Activated CD8-positive, alpha-beta T cell treated with anti-CD3 and anti-CD28 coated beads for 36 hours (primary cell): ENCODE results near the gene FNIP2. TPM values are rescaled to one million over a fixed set of nuclear protein-coding genes. Genes with fewer than 3 reads are reported as not detected.
"Not testable (repeated sequence)": the region's sequence is repeated elsewhere in the genome, so short reads cannot be mapped to it uniquely, and the experiment has no call there.

Experiments used
- ATAC-seq: fragments of 200-7000 bp; cut with Tn5 transposase; one replicate; pipeline ENCODE4 v1.10.0; 2021; ENCODE audit warnings: mild to moderate bottlenecking, moderate library complexity
- CTCF ChIA-PET: fragments of 350-600 bp; sonication (Branson Sonifier 250); formaldehyde crosslinking; loops from one replicate; lab custom pipeline; 2021; ENCODE audit warnings: antibody characterized with exemption; lab: Charles Lee
- POLR2A ChIA-PET: fragments of 350-600 bp; sonication (Branson Sonifier 250); formaldehyde crosslinking; loops from one replicate; lab custom pipeline; 2021; ENCODE audit warnings: antibody characterized with exemption; lab: Charles Lee
- DNase-seq: peaks from one replicate; pipeline ENCODE4 v3.0.0-alpha.2; 2020
- H3K27ac Mint-ChIP-seq: one replicate; pipeline ENCODE4 v1.8.0; 2021; ENCODE audit warnings: mild to moderate bottlenecking, mixed read lengths
- H3K27me3 Mint-ChIP-seq: one replicate; pipeline ENCODE4 v1.8.0; 2021; ENCODE audit warnings: mixed read lengths
- H3K36me3 Mint-ChIP-seq: one replicate; pipeline ENCODE4 v1.8.0; 2021; ENCODE audit warnings: low read depth, mixed read lengths
- H3K4me1 Mint-ChIP-seq: one replicate; pipeline ENCODE4 v1.8.0; 2021; ENCODE audit warnings: low read depth, mixed read lengths
- H3K4me3 Mint-ChIP-seq: one replicate; pipeline ENCODE4 v1.8.0; 2021; ENCODE audit warnings: mild to moderate bottlenecking, moderate library complexity, mixed read lengths
- H3K9me3 Mint-ChIP-seq: one replicate; pipeline ENCODE4 v1.8.0; 2021; ENCODE audit warnings: mixed read lengths
- intact Hi-C: fragments of 100-400 bp; cut with micrococcal nuclease; formaldehyde crosslinking; loops from one replicate; pipeline ENCODE4 v1.10.0; 2022
- total RNA-seq, 2 experiments: library from RNA; stranded (reverse); gene quantifications; one replicate each; pipeline ENCODE4 v1.2.3, GENCODE V29; 2021
- TF ChIP-seq, protein P1 (sequence below): fragments of 200-600 bp; IDR thresholded peaks from one replicate; pipeline ENCODE4 v1.8.0; 2022; ENCODE audit warnings: antibody characterized with exemption, mild to moderate bottlenecking

The FNIP2 gene
- total RNA-seq, 2 experiments from 2014 or later: 11.2 to 11.7 TPM

DNA sequence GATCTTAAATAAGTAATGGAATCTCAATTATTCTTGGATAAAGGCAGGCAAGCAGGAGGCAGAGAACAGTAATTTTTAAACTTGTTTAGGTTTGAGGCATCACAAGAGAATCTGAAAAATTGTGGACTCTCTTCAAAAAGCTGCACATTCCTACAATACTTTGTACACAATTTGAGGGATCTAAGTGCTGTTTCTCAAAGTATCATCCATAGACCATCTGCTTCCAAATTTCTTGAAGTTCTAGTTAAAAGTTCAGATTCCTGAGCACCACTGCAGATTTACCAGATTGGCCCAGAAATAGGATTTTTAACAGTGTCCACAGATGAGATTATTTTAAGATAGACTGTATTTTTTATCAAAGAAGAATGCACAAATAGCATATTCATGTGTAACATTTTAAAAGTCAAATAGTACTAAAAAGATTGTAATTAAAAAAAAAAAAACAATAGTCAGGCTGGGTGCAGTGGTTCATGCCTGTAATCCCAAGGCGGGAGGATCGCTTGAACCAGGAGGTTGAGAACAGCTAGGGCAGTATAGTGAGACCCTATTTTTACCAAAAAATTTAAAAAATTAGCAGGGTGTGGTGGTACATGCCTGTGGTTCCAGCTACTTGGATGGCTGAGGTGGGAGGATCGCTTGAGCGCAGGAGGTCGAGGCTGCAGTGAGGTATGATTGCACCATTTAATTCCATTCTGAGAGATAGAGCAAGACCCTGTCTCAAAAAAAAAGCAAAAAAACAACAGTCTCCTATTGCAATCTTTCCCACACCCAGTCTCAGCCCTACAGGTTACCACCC, 14.2 kb upstream of the FNIP2 start:
- H3K27ac Mint-ChIP-seq: no peak overlapping the region
- intact Hi-C loops: no loop called here
- H3K4me1 Mint-ChIP-seq: no peaks in the 10 kb centered on the region
- peaks cover 2% of the 10 kb centered on the region for H3K9me3 Mint-ChIP-seq
- TF ChIP-seq, protein P1, sequence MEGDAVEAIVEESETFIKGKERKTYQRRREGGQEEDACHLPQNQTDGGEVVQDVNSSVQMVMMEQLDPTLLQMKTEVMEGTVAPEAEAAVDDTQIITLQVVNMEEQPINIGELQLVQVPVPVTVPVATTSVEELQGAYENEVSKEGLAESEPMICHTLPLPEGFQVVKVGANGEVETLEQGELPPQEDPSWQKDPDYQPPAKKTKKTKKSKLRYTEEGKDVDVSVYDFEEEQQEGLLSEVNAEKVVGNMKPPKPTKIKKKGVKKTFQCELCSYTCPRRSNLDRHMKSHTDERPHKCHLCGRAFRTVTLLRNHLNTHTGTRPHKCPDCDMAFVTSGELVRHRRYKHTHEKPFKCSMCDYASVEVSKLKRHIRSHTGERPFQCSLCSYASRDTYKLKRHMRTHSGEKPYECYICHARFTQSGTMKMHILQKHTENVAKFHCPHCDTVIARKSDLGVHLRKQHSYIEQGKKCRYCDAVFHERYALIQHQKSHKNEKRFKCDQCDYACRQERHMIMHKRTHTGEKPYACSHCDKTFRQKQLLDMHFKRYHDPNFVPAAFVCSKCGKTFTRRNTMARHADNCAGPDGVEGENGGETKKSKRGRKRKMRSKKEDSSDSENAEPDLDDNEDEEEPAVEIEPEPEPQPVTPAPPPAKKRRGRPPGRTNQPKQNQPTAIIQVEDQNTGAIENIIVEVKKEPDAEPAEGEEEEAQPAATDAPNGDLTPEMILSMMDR: no peak
- ChIA-PET CTCF (interaction anchor here (1.2 kb wide), 1 partner anchor 97 kb away, joined by 3 read pairs; no protein-coding TSS in a partner anchor), POLR2A (interaction anchor here (0.6 kb wide), 1 partner anchor 491 kb away, joined by 3 read pairs; no protein-coding TSS in a partner anchor)
- no peaks in the 10 kb centered on the region for H3K36me3 Mint-ChIP-seq
- ATAC-seq (no peak), DNase-seq (no peak)
- peaks cover 8% of the 10 kb centered on the region for H3K27me3 Mint-ChIP-seq
- H3K4me3 Mint-ChIP-seq: no peak overlapping the region

DNA sequence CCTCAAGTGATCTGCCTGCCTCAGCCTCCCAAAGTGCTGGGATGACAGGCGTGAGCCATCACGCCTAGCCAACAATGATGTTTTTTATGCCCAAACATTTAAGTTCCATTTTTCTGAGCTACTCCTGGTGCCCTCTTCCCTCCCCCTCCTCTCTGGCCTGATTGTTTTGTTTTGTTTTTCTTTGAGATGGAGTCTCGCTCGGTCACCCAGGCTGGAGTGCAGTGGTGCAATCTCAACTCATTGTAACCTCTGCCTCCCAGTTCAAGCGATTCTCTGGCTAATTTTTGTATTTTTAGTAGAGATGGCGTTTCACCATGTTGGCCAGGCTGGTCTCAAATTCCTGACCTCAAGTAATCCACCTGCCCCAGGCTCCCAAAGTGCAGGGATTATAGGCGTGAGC, 13.0 kb upstream of the FNIP2 start:
- DNase-seq, H3K27ac Mint-ChIP-seq, POLR2A ChIA-PET, H3K9me3 Mint-ChIP-seq, ATAC-seq, H3K27me3 Mint-ChIP-seq, H3K4me1 Mint-ChIP-seq, H3K36me3 Mint-ChIP-seq, CTCF ChIA-PET, H3K4me3 Mint-ChIP-seq, intact Hi-C loops: not testable (repeated sequence)

DNA sequence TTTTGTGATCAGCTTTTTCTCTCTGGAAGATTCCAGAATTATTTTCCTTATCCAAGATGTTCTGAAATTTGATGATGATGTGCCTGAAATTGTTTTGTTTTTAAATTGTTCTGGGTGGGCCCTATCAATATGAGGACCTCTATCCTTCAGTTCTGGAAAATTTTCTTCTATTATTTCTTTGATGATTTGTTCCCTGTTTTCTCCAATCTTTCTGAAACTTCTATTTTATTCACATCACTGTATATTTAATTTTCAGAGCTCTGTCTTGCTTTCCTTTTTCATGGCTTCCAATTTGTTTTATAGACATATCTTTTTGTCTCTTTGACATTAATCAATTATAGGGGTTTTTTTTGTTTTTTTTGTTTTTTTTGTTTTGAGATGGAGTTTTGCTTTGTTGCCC, 12.2 kb upstream of the FNIP2 start:
- no peaks in the 10 kb centered on the region for H3K36me3 Mint-ChIP-seq
- H3K27ac Mint-ChIP-seq: no peak overlapping the region
- ATAC-seq: no peak
- peaks cover 2% of the 10 kb centered on the region for H3K9me3 Mint-ChIP-seq
- H3K4me1 Mint-ChIP-seq: no peaks in the 10 kb centered on the region
- TF ChIP-seq, protein P1: no peak
- CTCF ChIA-PET: interaction anchor here (0.7 kb wide), 1 partner anchor 15 kb away, joined by 3 read pairs; no protein-coding TSS in a partner anchor
- intact Hi-C loops: no loop called here
- H3K27me3 Mint-ChIP-seq: peaks cover 10% of the 10 kb centered on the region
- no peak overlapping the region for H3K4me3 Mint-ChIP-seq
- DNase-seq: no peak
- POLR2A ChIA-PET: no interaction called here

DNA sequence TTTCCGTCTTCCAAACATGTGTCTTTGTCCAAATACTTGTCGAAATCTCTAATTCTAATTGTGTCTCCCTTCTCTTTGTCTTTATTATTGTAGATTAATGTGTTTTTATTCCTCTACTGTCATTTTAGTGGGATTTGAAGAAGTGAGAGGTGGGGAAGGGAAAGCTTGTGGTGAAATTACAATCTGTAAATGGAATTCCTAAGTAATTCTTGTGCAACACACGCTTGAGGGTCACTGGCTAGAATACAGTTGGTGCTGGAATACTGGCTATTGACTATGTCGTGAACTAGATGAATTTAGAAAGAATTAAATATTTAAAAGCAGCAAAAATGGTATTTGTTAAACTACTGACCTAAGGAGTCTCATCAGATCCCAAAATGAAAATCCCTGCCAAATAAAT, 10.7 kb upstream of the FNIP2 start:
- DNase-seq: no peak
- intact Hi-C loops: no loop called here
- H3K36me3 Mint-ChIP-seq: no peaks in the 10 kb centered on the region
- no peak overlapping the region for H3K27ac Mint-ChIP-seq
- ChIA-PET CTCF (no interaction called here), POLR2A (no interaction called here)
- TF ChIP-seq, protein P1: no peak
- ATAC-seq: no peak
- no peaks in the 10 kb centered on the region for H3K4me1 Mint-ChIP-seq
- no peak overlapping the region for H3K4me3 Mint-ChIP-seq
- peaks cover 10% of the 10 kb centered on the region for H3K27me3 Mint-ChIP-seq
- H3K9me3 Mint-ChIP-seq: peaks cover 2% of the 10 kb centered on the region

DNA sequence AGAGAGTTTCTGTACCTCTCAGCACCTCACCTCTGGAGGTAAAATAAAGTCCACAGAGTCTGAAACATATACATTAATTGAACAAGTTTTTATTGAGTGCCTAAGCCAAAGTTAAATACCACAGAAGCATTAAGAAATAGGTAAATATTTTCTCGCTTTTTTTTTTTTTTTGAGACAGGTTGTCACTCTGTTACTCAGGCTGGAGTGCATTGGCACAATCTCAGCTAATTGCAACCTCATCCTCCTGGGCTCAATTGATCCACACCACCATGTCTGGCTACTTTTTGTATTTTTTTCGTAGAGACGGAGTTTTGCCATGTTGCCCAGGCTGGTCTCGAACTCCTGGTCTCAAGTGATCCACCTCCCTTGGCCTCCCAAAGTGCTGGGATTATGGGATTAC, 10.1 kb upstream of the FNIP2 start:
- TF ChIP-seq, protein P1: no peak
- H3K27ac Mint-ChIP-seq: no peak overlapping the region

DNA sequence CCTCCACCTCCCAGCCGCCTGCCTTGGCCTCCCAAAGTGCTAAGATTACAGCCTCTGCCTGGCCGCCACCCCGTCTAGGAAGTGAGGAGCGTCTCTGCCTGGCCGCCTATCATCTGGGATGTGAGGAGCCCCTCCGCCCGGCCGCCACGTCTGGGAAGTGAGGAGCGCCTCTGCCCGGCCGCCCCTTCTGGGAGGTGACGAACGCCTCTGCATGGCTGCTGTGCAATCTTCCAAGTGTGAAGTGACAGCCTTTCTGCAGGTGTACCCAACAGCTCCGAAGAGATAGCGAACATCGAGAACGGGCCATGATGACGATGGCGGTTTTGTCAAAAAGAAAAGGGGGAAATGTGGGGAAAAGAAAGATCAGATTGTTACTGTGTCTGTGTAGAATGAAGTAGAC, 9.3 kb upstream of the FNIP2 start:
- intact Hi-C loops, H3K9me3 Mint-ChIP-seq: not testable (repeated sequence)

More for the DNA sequence above, 10.1 kb upstream of the FNIP2 start:
- no peak for ATAC-seq
- ChIA-PET POLR2A (no interaction called here), CTCF (no interaction called here)
- Mint-ChIP-seq H3K4me1 (no peaks in the 10 kb centered on the region), H3K36me3 (no peaks in the 10 kb centered on the region), H3K27me3 (peaks cover 10% of the 10 kb centered on the region), H3K9me3 (peaks cover 2% of the 10 kb centered on the region), H3K4me3 (no peak overlapping the region)
- intact Hi-C loops: no loop called here
- no peak for DNase-seq

More for the DNA sequence above, 9.3 kb upstream of the FNIP2 start:
- CTCF ChIA-PET, H3K27ac Mint-ChIP-seq, H3K27me3 Mint-ChIP-seq, POLR2A ChIA-PET, H3K4me3 Mint-ChIP-seq, ATAC-seq, H3K36me3 Mint-ChIP-seq, H3K4me1 Mint-ChIP-seq, DNase-seq: not testable (repeated sequence)
